GM21576 (cell line): Measurements from ENCODE around the gene ST8SIA6.

Experiments
- ATAC-seq: cut with Tn5 transposase; IDR thresholded peaks from one replicate; pipeline ENCODE4 v1.9.1; 2021; ENCODE audit warnings: mild to moderate bottlenecking, moderate library complexity; ENCODE audit not compliant: unreplicated experiment

Gene ST8SIA6

GRCh38 chr10:17387861-17388503 is 66.4 kb downstream of the ST8SIA6 start:
- no peak for ATAC-seq

- ATAC-seq: no peak
Measured at GRCh38 chr10:17386616-17387075, 67.7 kb downstream of the ST8SIA6 start.

DNA sequence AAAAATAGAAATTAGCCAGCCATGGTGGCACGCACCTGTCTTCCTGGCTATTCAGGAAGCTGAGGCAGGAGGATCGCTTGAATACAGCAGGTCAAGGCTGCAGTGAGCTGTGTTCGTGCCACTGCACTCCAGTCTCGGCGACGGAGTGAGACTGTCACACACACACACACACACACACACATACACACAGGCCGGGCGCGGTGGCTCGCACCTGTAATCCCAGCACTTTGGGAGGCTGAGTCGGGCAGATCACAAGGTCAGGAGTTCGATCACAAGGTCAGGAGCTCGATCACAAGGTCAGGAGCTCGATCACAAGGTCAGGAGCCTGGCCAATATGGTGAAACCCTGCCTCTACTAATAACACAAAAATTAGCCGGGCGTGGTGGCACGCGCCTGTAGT is 68.4 kb downstream of the ST8SIA6 start:
- ATAC-seq: no peak

GRCh38 chr10:17385066-17385465 is 69.3 kb downstream of the ST8SIA6 start:
- no peak for ATAC-seq

- no peak for ATAC-seq
Measured at GRCh38 chr10:17383801-17384555, 70.4 kb downstream of the ST8SIA6 start.

DNA sequence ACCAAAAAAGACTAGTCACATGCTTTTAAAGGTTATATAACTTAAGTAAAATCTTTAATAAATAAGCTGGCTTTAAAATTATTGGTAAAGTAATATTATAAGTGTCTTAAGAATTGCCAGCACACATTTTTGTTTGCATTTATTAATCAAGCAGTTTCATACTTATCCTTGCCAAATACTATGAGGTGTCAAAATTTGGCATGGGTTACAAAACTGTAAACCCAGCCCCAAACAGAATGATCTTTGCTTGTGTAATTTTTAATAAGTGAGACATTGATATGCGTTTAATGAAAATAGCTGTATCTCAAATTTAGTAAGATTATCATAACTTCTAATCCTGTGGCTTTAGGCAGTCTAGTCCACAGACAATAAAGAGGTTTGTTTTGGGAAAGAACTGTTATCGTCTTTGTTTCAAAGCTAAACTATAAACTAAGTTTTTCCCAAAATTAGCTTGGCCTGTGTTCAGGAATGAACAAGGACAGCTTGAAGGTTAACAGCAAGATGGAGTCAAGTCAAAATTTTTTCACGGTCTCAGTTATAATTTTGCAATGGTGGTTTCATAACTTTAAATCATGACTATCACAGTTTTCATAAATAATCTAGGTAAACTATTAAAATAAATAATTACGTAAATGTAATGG is 72.8 kb downstream of the ST8SIA6 start:
- ATAC-seq: no peak

- no peak for ATAC-seq
Measured at GRCh38 chr10:17380888-17381287, 73.5 kb downstream of the ST8SIA6 start.

DNA sequence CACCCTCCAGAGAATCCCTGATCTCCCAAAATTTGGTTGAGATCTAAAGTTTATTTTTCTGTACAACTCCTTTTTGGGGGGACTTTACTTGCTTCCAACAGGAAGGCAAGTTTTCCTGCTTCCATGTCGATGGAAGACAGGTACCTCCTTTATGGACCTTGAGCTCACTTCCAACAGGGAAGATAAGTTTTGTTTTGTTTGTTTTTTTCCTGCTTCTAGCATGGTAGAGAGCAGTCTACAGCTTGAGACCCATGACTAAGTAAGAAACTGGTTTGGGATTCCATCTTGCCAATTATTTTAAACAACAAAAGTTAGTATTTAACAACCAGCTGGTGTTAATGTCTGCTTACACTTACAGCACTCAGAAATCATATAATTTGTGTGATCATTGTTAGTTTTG is 74.4 kb downstream of the ST8SIA6 start:
- ATAC-seq: no peak

GRCh38 chr10:17379151-17379690 is 75.2 kb downstream of the ST8SIA6 start:
- ATAC-seq: no peak

DNA sequence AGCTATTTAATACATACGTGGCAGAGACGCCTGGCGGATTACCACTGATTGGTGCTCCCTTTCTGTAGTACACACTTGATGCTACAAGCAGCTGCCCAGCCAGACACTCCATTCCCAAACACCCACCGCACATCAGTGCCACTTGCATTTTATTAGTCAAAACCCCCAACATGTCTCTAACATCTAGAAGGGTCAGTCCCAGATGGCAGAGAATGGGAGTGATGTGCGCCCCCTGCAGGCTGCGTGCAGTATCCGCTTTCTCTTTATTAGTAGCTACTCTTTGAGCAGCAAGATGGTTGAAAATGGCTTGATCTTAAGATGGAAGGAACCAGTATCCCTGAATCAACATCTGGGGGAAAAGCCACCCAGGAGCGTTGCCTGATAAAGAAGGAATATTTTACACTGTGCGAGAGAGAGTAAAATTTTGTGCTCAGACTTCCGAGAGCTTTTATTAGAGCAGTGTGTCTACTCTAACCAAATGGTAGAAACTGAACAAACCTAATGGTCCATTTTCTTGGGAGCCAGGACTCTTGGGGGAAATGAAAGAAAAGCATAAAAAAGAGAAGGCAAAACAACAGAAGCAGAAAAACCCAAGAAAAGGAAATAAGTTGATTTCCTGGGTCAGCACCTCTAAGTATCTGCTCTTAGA is 78.3 kb downstream of the ST8SIA6 start:
- no peak for ATAC-seq

DNA sequence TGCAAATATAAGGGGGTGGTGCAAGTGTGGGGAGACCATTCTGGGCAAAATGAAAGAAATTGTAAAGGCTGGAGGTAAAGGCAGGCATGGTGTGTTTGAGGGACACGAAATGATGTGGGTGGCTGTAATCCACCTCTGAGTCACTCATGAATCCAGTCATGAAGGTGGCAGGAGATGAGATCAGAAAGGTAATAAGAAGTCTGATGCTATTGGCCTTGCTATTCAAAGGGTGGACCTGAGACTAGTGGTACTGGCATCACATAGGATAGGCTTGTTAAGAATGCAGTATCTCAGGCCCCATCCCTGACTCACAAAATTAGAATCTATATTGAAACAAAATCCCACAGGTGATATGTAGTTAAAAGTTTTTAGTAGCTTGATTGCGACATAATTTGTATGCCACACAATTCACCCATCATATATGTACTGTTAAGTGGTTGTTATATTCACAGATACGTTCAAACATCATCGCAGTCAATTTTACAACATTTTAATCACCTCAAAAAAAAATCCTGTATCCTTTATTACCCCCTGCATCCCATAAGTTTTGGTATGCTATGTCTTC is 85.6 kb downstream of the ST8SIA6 start:
- ATAC-seq: no peak

DNA sequence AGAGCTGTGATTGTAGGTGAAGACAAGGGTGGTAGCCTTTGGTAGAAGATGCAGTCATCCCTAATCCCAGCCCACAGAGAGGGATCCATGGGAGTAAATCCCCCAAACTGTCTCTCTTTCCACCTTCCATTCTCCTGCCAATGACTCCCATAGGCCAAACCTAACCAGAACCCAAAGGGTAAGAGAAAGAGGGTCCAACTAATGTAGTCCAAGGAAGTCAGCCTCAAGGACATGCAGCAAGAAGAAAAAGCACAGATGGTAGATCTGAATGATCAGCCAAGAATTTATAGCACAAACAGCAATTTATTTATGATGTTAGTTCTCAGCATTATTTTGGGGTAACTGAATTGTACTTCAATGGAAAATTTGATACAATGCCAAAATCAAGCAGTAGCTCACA is 87.7 kb downstream of the ST8SIA6 start:
- no peak for ATAC-seq

DNA sequence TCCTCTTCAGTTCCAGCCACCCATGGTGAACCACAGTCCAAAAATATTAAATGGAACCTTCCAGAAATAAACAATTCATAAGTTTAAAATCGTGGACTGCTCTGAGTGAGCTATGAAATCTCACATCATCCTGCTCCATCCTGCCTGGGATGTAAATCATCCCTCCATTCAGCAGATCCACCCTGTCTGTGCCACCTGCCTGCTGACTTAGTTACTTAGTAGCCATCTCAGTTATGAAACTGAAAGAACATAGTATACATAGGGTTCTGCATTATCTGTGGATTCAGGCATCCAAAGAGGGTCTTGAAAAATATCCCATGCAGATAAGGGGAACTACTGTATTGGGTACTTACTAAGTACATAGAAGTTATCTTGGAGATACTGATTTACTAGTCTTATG is 89.0 kb downstream of the ST8SIA6 start:
- no peak for ATAC-seq

DNA sequence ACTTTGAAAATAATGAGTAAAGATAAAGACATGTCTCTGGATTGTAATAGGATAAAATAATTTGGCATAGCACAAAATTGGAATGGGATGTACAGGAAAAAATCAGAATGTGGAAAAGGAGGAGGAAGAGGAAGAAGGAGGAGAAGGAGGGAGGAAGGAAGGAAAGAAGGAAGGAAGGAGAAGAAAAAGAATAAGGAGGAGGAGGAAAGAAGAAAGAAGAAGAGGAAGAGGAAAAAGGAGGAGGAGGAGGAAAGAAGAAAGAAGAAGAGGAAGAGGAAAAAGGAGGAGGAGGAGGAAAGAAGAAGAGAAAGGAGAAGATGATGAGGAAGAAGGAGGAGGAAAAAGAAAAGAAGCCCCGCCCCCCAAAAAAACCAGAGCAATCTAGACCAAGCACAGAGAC is 95.9 kb downstream of the ST8SIA6 start:
- no peak for ATAC-seq

GRCh38 chr10:17357781-17358180 is 96.6 kb downstream of the ST8SIA6 start:
- no peak for ATAC-seq

- ATAC-seq: no peak
Measured at GRCh38 chr10:17356820-17357219, 97.6 kb downstream of the ST8SIA6 start.

DNA sequence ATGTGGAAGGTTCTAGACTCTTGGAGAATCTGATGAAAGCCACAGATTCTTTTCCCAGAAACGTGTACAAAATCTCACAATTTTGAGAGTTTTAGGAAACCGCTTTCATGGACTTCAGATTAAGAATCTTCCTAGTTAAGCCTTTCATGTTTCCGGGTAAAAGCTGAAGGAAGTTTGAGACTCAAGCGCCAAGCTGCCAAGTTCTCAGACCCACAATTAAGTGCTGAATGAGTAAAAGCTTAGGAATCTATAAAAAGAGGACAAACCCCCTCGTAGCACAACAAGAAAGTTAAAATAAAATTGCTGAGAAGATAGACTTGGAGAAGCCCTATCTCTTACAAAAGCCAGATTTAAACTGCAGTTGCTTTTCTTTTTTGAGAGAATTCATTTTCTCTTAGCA is 99.6 kb downstream of the ST8SIA6 start:
- ATAC-seq: no peak

DNA sequence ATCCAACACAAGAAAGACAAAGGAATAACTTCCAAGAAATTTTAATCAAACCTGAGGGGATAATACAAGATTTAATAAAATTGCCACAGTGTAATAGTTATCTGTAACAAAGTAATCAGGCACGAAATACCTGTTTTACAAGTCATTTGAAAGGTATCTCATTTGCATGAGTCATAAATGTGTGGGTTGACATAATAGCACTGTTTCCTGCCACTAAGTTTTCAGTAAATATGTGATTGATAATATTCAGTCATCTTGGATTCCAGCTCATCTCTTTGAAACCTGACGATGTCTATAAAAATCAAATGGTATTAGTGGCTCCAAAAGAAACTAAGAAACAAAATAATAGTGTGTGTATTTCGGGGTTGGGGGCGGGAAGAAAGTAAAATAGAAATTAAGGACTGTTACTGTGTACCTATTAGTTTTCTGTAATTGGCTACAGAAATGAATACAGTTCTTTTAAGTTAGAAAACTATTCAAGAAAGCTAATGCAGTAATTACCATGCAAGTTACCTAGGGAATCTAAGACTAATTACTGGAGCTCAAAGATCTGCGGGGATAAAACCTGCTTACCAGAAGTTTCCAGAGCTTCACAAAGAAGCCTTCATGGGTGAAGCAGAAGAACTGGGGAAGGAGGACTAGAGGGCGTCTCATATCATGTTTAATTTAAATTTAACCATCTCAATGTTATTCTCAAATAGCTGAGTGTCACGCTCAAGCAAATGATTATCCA is 100.7 kb downstream of the ST8SIA6 start:
- no peak for ATAC-seq

GRCh38 chr10:17352583-17352982 is 101.8 kb downstream of the ST8SIA6 start:
- no peak for ATAC-seq

DNA sequence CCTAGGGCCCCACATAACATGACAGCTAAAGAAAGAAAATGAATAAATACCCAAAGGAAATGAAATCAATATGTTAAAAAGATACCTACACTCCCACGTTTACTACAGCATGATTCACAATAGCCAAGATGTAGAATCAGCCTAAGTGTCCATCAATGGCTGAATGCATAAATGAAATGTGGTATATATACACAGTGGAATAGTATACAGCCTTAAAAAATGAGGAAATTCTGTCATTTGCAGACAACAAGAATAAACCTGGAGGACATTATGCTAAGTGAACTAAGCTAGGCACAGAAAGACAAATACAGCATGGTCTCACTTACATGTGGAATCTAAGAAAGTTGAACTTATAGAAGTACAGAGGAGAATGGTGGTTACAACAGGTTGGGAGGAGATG is 102.9 kb downstream of the ST8SIA6 start:
- ATAC-seq: no peak
